HEK293T (cell line): ENCODE results near the gene SRGAP3.

Source experiments
- CTCF ChIA-PET: fragments of 350-600 bp; formaldehyde crosslinking; extraction: SDS; loops from one replicate; lab custom pipeline; 2021; ENCODE audit warnings: antibody characterized with exemption, inconsistent platforms; lab: Yijun Ruan, JAX
- POLR2A ChIA-PET: fragments of 350-600 bp; formaldehyde crosslinking; extraction: SDS; loops from one replicate; lab custom pipeline; 2020; ENCODE audit warnings: antibody characterized with exemption, inconsistent platforms; lab: Yijun Ruan, JAX
- DNase-seq: peaks from one replicate; pipeline ENCODE4 v3.0.0; 2012; ENCODE audit warnings: mixed read lengths; ENCODE audit errors: extremely low spot score
- ARNT ChIP-seq: fragments of 450-650 bp; IDR thresholded peaks from 2 replicates; pipeline ENCODE4 v1.6.1; 2017; ENCODE audit warnings: mild to moderate bottlenecking
- BHLHE40 ChIP-seq: fragments of 450-650 bp; IDR thresholded peaks from 2 replicates; pipeline ENCODE4 v1.6.1; 2016; ENCODE audit warnings: mild to moderate bottlenecking, moderate library complexity, borderline replicate concordance
- CTBP1 ChIP-seq: fragments of 450-650 bp; IDR thresholded peaks from 2 replicates; pipeline ENCODE4 v1.6.1; 2016; ENCODE audit warnings: borderline replicate concordance
- ELF4 ChIP-seq: fragments of 450-650 bp; IDR thresholded peaks from 2 replicates; pipeline ENCODE4 v1.6.1; 2017; ENCODE audit warnings: antibody characterized with exemption
- FOXA1 ChIP-seq: fragments of 450-650 bp; IDR thresholded peaks from 2 replicates; pipeline ENCODE4 v1.6.1; 2016; ENCODE audit warnings: mild to moderate bottlenecking
- FOXK2 ChIP-seq: fragments of 450-650 bp; IDR thresholded peaks from 2 replicates; pipeline ENCODE4 v1.6.1; 2016; ENCODE audit warnings: mild to moderate bottlenecking
- FOXM1 ChIP-seq: fragments of 450-650 bp; IDR thresholded peaks from 2 replicates; pipeline ENCODE4 v1.6.1; 2017; ENCODE audit warnings: mild to moderate bottlenecking, borderline replicate concordance
- HDGF ChIP-seq: fragments of 450-650 bp; IDR thresholded peaks from 2 replicates; pipeline ENCODE4 v1.6.1; 2017; ENCODE audit warnings: antibody characterized with exemption, borderline replicate concordance
- L3MBTL2 ChIP-seq: fragments of 450-650 bp; conservative IDR thresholded peaks from 2 replicates; pipeline ENCODE4 v1.6.1; 2016; ENCODE audit warnings: mild to moderate bottlenecking
- LEF1 ChIP-seq: fragments of 450-650 bp; IDR thresholded peaks from 2 replicates; pipeline ENCODE4 v1.6.1; 2017; ENCODE audit warnings: mild to moderate bottlenecking, borderline replicate concordance
- NFRKB ChIP-seq: fragments of 450-650 bp; IDR thresholded peaks from 2 replicates; pipeline ENCODE4 v1.6.1; 2016; ENCODE audit warnings: mild to moderate bottlenecking, moderate library complexity
- SP1 ChIP-seq: fragments of 450-650 bp; IDR thresholded peaks from 2 replicates; pipeline ENCODE4 v1.6.1; 2017
- SUZ12 ChIP-seq: fragments of 450-650 bp; IDR thresholded peaks from 2 replicates; pipeline ENCODE4 v1.6.1; 2016; ENCODE audit warnings: mild to moderate bottlenecking
- TARDBP ChIP-seq: fragments of 450-650 bp; IDR thresholded peaks from 2 replicates; pipeline ENCODE4 v1.6.1; 2016
- ZNF384 ChIP-seq: fragments of 450-650 bp; IDR thresholded peaks from 2 replicates; pipeline ENCODE4 v1.6.1; 2016
- TF ChIP-seq, protein P1 (sequence below): fragments of 450-650 bp; IDR thresholded peaks from 2 replicates; pipeline ENCODE4 v1.6.1; 2016

The SRGAP3 gene

DNA sequence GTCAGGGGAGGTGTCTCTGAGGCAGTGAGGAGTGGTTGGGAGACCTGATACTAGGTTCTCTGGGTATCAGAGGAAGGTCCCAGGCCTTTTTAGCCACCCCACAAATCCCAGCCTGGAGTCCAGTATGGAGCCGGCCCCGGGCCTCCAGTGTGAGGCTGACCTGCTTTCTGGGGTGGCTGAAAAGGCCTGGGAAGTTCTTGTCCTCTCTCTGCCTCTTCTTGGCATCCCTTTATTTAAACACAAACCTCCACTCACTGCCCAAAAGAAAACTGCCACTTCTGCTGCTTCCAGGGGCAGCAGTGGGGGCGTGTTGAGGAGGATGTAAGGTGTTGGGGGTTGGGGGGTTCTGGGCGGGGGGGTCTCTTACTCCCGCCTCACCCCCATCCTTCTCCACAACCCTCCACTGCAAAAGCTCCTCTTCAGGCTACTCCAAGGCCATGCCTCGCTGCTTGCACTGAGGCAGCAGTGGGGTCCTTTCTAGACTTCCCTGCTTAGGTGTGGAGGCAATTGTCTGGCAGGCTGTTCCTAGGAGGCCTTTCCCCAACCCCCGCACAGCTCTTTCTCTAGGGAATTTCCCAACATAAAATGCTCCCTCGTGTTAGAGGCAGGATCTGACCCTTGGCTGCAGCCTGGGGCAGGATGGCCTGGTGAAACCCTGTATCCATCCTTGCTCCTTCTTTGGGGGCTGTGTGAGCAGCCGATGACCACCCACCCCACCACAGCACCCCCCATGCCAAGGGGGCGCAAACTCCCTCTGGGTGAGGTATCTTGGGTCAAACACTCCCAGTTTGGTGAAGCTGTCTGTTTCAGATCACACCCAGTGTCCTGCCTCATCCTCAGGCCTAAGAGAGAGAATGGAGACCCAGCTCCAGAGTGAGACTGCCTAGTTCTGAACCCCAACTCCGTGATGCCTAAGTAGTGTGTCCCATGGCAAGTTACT is 274.1 kb downstream of the SRGAP3 start:
- TF ChIP-seq HDGF (no peak), L3MBTL2 (no peak), ELF4 (no peak), TARDBP (no peak), CTBP1 (no peak), ZNF384 (no peak), FOXK2 (no peak), FOXM1 (no peak), SP1 (no peak), BHLHE40 (no peak), NFRKB (no peak), LEF1 (no peak), SUZ12 (no peak), ARNT (no peak), FOXA1 (no peak)
- TF ChIP-seq, protein P1, sequence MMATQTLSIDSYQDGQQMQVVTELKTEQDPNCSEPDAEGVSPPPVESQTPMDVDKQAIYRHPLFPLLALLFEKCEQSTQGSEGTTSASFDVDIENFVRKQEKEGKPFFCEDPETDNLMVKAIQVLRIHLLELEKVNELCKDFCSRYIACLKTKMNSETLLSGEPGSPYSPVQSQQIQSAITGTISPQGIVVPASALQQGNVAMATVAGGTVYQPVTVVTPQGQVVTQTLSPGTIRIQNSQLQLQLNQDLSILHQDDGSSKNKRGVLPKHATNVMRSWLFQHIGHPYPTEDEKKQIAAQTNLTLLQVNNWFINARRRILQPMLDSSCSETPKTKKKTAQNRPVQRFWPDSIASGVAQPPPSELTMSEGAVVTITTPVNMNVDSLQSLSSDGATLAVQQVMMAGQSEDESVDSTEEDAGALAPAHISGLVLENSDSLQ, result no peak
- ChIA-PET POLR2A (no interaction called here), CTCF (interaction anchor here (0.6 to 4.0 kb wide), 4 partner anchors 13 to 327 kb away, joined by 3 to 22 read pairs (median 4); no protein-coding TSS in a partner anchor)
- DNase-seq, result no peak

DNA sequence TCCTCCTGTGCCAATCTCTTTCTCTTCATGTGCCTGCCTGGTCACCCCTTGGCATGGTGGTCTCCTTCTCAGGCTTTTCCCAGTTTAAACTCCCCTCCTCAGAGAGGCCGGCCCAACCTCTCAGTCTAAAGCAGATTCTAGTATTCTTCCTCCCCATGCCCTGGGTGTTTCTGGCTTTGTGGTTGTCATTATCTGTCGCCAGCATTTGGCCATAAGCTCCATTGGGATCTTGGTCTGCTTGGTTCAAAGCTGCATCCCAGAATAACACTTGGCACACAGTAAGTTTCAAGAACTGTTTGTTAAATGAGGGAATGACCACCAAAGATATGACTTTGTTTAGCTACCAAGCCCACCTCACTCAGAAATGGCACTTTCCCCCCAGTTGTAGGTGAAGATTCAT is 275.0 kb downstream of the SRGAP3 start:
- POLR2A ChIA-PET, result no interaction called here
- DNase-seq, result no peak
- CTCF ChIA-PET, result interaction anchor here (0.9 to 4.0 kb wide), 3 partner anchors 13 to 328 kb away, joined by 3 to 22 read pairs (median 4); no protein-coding TSS in a partner anchor
- TF ChIP-seq L3MBTL2 (no peak), ARNT (no peak), SUZ12 (no peak), SP1 (no peak), CTBP1 (no peak), HDGF (no peak), TARDBP (no peak), NFRKB (no peak)
- TF ChIP-seq, protein P1, result no peak

DNA sequence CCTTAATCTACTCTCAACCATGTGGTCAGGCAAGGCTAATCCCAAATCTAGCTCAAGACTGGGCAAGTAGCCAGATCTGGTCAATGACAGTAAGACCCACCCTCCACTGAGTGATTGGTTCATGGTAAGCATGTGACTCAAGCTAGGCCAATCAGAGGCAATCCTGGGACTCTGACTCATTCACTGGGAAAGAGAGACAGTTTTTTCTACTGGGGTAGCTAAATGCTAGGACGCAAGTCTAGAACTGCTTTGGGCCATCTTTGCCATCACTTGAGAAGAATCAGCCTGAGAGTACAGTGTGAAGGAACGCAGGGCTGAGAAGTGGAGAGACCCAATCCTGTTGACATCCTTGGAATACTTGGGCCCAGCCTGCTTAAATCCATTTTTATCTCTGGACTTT is 276.8 kb downstream of the SRGAP3 start:
- ChIA-PET POLR2A (no interaction called here), CTCF (interaction anchor here (0.6 to 4.0 kb wide), 3 partner anchors 66 to 331 kb away, joined by 3 to 22 read pairs (median 3); no protein-coding TSS in a partner anchor)
- no peak for TF ChIP-seq FOXK2
- no peak for TF ChIP-seq TARDBP
- TF ChIP-seq CTBP1, result no peak
- TF ChIP-seq FOXA1, result no peak
- TF ChIP-seq SP1, result no peak
- TF ChIP-seq FOXM1, result no peak
- TF ChIP-seq, protein P1, result no peak
- TF ChIP-seq HDGF, result no peak
- no peak for TF ChIP-seq ARNT
- TF ChIP-seq NFRKB, result no peak
- peak; percentile 15 for DNase-seq

DNA sequence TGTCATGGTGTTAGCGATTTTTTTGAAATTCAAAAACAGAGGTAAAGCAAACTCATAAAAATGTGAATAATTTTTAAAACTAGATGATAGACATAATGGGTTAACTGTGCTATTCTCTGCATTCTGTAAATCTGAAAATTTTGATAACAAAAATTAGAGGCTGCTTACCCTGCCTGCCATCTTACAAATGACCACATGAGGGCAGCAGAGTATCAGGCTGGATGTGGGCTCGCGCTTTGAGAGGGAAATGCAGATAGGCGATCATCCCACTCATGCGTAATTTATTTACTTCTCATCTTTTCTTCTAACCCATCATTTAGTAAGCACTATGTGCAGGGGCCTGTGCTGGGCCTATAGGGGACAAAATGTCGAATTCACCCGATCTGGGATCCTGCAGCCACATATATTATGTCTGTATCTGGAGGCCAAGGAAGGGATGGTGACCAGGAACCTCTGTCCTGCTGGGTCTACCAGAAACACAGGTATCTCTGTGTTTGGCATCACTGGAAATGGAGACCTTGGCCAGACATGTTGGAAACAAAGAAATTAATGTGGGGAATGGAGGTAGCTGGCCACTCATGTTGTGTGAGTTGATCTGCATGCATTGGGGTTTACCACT is 278.4 kb downstream of the SRGAP3 start:
- ChIA-PET CTCF (interaction anchor here (0.6 to 4.0 kb wide), 4 partner anchors 52 to 332 kb away, joined by 3 to 22 read pairs (median 10); no protein-coding TSS in a partner anchor), POLR2A (no interaction called here)
- TF ChIP-seq HDGF (no peak), TARDBP (no peak), ELF4 (no peak), FOXM1 (no peak), CTBP1 (no peak), SUZ12 (no peak), FOXA1 (no peak), NFRKB (no peak), ARNT (no peak), L3MBTL2 (no peak), LEF1 (no peak)
- TF ChIP-seq, protein P1, result no peak
- DNase-seq, result peak; percentile 56

DNA sequence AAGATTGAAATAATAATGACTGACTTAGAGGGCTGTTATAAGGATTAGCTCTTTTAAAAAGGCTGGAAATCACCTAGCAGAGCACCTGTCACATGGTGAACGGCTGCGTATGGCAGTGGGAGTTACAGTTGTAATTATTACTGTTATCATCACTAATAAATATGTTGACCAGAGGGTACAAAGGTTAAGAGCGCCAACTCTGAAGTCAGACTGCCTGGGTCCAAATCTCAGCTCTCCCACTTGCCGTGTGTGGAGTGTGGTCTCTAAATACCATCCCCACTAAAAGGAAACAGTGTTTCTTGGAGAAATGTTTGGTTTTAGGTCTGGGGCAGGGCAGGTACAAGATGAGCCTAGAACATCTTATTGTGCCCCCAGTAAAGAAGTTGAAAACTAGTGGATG is 280.2 kb downstream of the SRGAP3 start:
- ChIA-PET POLR2A (no interaction called here), CTCF (interaction anchor here (0.7 to 2.4 kb wide), 2 partner anchors 334 to 538 kb away, joined by 3 to 12 read pairs; no protein-coding TSS in a partner anchor)
- no peak for TF ChIP-seq NFRKB
- TF ChIP-seq FOXM1, result no peak
- TF ChIP-seq L3MBTL2, result no peak
- TF ChIP-seq FOXK2, result no peak
- TF ChIP-seq LEF1, result no peak
- TF ChIP-seq BHLHE40, result no peak
- TF ChIP-seq FOXA1, result no peak
- no peak for TF ChIP-seq TARDBP
- no peak for TF ChIP-seq CTBP1
- TF ChIP-seq, protein P1, result no peak
- TF ChIP-seq SP1, result no peak
- no peak for TF ChIP-seq SUZ12
- no peak for DNase-seq
